Measurements from ENCODE around the gene PSMD13. TPM values are rescaled to one million over a fixed set of nuclear protein-coding genes. Genes with fewer than 3 reads are reported as not detected.

PSMD13 gene
- total RNA-seq, 1 donor = 130 TPM

- DNase-seq (ENCODE audit: low read depth) = no peak
- H3K4me3 ChIP-seq (ENCODE audit: low read depth, low read length) = peak overlapping the region; percentile 63
- TF ChIP-seq, protein P1, sequence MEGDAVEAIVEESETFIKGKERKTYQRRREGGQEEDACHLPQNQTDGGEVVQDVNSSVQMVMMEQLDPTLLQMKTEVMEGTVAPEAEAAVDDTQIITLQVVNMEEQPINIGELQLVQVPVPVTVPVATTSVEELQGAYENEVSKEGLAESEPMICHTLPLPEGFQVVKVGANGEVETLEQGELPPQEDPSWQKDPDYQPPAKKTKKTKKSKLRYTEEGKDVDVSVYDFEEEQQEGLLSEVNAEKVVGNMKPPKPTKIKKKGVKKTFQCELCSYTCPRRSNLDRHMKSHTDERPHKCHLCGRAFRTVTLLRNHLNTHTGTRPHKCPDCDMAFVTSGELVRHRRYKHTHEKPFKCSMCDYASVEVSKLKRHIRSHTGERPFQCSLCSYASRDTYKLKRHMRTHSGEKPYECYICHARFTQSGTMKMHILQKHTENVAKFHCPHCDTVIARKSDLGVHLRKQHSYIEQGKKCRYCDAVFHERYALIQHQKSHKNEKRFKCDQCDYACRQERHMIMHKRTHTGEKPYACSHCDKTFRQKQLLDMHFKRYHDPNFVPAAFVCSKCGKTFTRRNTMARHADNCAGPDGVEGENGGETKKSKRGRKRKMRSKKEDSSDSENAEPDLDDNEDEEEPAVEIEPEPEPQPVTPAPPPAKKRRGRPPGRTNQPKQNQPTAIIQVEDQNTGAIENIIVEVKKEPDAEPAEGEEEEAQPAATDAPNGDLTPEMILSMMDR (IDR thresholded peaks at IDR 0.05; ENCODE audit: insufficient read depth, low read depth, low read length) = no peak
These were observed 53.2 kb downstream of the PSMD13 start for GRCh38 chr11:289712-290620.

DNA sequence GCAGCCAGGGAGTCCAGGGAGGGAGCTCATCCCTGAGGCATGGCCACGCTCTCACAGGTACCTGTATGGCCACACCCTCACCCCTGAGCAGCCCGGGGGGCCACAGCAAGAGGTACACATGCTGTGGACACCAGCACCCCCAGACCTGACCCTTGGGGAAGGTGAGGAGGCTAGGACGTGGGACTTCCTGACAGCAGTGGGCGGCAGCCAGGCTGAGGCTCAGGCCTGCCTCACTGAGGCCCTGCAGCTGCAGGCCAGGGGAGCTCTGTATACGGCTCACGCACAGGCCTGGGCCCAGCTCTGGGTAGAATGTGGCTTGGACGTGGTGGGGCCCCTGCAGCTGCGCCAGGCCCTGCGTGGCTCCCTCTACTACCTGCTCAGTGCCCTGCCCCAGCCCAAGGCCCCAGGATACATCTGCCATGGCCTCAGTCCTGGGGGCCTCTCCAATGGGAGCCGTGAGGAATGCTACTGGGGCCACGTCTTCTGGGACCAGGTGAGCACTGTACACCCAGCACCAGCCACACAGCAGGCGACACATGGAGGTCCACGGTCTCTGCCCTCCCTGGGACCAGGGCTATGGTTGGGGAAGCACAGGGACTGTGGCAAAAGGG, 54.0 kb downstream of the PSMD13 start:
- H3K4me3 ChIP-seq (ENCODE audit: low read depth, low read length) = no peak overlapping the region
- TF ChIP-seq, protein P1 (IDR thresholded peaks at IDR 0.05; ENCODE audit: insufficient read depth, low read depth, low read length) = no peak
- no peak for DNase-seq (ENCODE audit: low read depth)

- no peak for DNase-seq (ENCODE audit: low read depth)
- no peak overlapping the region for H3K4me3 ChIP-seq (ENCODE audit: low read depth, low read length)
- TF ChIP-seq, protein P1 (IDR thresholded peaks at IDR 0.05; ENCODE audit: insufficient read depth, low read depth, low read length) = no peak
These were observed 54.8 kb downstream of the PSMD13 start for GRCh38 chr11:291281-292210.

GRCh38 chr11:292211-293121, 55.7 kb downstream of the PSMD13 start:
- DNase-seq (ENCODE audit: low read depth) = no peak
- TF ChIP-seq, protein P1 (IDR thresholded peaks at IDR 0.05; ENCODE audit: insufficient read depth, low read depth, low read length) = no peak
- no peak overlapping the region for H3K4me3 ChIP-seq (ENCODE audit: low read depth, low read length)

DNA sequence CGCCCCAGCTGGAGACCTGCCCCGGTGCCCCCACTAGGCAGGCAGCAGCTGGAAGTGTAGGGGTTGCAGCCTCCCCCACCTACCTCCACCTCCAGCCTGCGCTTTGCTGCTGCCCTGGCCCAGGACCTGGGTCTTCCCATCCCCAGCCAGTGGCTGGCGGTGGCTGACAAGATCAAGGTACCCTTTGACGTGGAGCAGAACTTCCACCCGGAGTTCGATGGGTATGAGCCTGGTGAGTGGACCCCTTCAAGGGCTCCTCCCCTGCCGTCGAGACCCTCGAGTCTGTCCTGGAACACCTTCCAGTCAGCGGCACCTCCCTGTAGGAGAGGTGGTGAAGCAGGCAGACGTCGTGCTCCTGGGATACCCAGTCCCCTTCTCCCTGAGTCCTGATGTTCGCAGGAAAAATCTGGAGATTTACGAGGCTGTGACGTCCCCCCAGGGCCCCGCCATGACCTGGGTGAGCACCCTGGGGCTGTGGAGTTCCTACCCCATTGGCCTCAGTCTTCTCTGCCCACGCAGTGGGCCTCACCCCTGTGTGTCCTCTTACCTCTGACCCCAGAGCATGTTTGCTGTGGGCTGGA, 56.6 kb downstream of the PSMD13 start:
- TF ChIP-seq, protein P1 (IDR thresholded peaks at IDR 0.05; ENCODE audit: insufficient read depth, low read depth, low read length) = no peak
- DNase-seq (ENCODE audit: low read depth) = no peak
- no peak overlapping the region for H3K4me3 ChIP-seq (ENCODE audit: low read depth, low read length)

All from fibroblast of villous mesenchyme (primary cell).